OCI-LY7 (cell line): Measurements from ENCODE around the gene RTN4IP1.

Source experiments
- EZH2phosphoT487 ChIP-seq: fragments of 200-600 bp; sonication (generic); IDR thresholded peaks from 2 replicates; pipeline ENCODE4 v1.6.1; 2018; ENCODE audit warnings: low read depth, borderline replicate concordance, mild to moderate bottlenecking, mixed run types, antibody characterized with exemption, low read length, moderate library complexity, mixed read lengths
- TF ChIP-seq, protein P1 (sequence below): fragments of 200-600 bp; sonication (generic); conservative IDR thresholded peaks from 2 replicates; pipeline ENCODE4 v1.5.1; 2014; ENCODE audit warnings: mild to moderate bottlenecking, antibody characterized with exemption, low read length, moderate library complexity, mixed read lengths

DNA sequence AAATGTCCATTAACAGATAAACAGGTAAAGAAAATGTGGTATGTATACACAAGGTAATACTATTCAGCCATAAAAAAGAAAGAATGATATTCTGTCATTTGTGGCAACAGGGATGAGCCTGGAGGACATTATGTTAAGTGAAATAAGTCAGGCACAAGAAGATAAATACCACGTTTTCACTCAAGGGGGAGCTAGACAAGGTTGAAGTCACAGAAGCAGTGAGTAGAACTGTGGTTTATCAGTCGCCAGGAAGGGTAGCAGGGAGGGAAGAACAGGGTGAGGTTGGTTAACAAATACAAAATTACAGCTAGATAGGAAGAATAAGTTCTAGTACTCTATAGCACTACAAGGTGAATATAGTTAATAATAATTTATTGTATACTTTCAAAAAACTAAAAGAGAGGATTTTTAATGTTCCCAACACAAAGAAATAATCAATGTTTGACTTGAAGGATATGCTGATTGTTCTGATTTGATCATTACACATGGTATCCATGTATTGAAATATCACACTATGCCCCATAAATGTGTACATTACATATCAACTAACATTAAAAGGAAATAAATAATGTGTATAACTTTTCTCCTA is 21.1 kb downstream of the RTN4IP1 start:
- TF ChIP-seq, protein P1, sequence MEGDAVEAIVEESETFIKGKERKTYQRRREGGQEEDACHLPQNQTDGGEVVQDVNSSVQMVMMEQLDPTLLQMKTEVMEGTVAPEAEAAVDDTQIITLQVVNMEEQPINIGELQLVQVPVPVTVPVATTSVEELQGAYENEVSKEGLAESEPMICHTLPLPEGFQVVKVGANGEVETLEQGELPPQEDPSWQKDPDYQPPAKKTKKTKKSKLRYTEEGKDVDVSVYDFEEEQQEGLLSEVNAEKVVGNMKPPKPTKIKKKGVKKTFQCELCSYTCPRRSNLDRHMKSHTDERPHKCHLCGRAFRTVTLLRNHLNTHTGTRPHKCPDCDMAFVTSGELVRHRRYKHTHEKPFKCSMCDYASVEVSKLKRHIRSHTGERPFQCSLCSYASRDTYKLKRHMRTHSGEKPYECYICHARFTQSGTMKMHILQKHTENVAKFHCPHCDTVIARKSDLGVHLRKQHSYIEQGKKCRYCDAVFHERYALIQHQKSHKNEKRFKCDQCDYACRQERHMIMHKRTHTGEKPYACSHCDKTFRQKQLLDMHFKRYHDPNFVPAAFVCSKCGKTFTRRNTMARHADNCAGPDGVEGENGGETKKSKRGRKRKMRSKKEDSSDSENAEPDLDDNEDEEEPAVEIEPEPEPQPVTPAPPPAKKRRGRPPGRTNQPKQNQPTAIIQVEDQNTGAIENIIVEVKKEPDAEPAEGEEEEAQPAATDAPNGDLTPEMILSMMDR = peak; percentile 87
- no peak for TF ChIP-seq EZH2phosphoT487
